GM12875 (cell line): ENCODE measurements around the gene TTF2.
A peak's percentile ranks its signal among the peaks of the same experiment; 100 is the strongest.

Experiments used
- H3K4me3 ChIP-seq: one replicate; pipeline ENCODE4 v1.5.1; 2011; ENCODE audit warnings: low read depth, low read length, control low read depth
- TF ChIP-seq, protein P1 (sequence below): IDR thresholded peaks from 2 replicates; pipeline ENCODE4 v1.5.1; 2011; ENCODE audit warnings: low read depth, mild to moderate bottlenecking, control low read depth, inconsistent platforms, low read length, moderate library complexity, borderline replicate concordance; ENCODE audit not compliant: insufficient read depth

The TTF2 gene

DNA sequence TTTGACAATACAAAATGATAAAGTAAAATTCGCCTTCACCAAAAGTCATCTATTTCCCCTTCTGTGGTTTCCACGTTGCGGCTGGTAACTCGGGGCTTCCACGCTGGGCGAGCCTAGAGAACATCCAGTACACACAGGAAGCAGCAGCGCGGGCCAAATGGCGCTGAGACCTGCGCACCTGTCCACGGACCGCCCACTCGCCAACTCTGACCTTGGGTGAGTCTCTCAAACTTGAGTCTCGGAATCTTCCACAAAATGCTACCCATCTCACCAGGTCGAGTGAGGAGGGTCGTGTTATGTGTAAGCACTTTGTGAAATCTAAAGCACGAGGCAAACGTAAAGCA, 820 bp upstream of the TTF2 start:
- TF ChIP-seq, protein P1, sequence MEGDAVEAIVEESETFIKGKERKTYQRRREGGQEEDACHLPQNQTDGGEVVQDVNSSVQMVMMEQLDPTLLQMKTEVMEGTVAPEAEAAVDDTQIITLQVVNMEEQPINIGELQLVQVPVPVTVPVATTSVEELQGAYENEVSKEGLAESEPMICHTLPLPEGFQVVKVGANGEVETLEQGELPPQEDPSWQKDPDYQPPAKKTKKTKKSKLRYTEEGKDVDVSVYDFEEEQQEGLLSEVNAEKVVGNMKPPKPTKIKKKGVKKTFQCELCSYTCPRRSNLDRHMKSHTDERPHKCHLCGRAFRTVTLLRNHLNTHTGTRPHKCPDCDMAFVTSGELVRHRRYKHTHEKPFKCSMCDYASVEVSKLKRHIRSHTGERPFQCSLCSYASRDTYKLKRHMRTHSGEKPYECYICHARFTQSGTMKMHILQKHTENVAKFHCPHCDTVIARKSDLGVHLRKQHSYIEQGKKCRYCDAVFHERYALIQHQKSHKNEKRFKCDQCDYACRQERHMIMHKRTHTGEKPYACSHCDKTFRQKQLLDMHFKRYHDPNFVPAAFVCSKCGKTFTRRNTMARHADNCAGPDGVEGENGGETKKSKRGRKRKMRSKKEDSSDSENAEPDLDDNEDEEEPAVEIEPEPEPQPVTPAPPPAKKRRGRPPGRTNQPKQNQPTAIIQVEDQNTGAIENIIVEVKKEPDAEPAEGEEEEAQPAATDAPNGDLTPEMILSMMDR: no peak
- H3K4me3 ChIP-seq: peak overlapping the region; percentile 68

DNA sequence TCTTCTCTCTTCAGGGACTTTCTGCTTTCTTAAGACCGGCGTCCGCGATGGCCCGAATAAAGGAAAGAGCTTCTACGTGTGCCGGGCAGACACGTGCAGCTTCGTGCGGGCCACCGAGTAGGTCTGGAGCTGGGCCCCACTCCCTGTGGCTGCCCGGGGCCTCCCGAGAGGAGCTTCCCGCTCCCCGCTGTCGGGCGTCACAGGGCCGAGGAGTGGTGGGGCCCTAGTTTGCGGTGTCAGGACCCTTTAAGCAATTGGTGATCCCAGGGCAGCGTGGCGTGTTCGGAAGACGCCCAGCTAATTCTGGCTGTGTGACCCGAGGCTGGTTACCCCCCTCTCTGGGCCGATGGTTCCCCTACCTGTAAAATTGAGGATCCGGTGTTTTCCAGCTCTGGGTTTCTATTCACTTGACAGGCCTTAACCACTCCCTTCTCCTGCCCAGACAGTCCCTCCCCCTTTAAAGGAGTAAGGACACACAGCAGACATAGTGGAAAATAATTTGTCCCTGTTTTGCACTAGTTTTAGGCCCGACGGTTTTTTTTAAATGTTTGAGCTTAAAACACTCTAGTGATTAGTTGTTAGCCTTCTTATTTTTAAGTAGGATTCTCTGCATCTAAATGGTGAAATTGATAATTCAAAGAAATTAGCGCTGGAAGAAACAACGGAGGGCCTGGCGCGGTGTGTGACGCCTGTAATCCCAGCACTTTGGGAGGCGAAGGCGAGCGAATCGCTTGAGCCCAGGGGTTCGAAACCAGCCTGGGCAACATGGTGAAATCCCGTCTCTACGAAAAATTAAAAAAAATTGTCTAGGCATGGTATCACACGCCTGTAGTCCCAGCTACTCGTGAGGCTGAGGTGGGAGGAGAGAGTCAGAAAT, 553 bp downstream of the TTF2 start:
- peak overlapping the region; percentile 88 for H3K4me3 ChIP-seq
- TF ChIP-seq, protein P1: no peak

DNA sequence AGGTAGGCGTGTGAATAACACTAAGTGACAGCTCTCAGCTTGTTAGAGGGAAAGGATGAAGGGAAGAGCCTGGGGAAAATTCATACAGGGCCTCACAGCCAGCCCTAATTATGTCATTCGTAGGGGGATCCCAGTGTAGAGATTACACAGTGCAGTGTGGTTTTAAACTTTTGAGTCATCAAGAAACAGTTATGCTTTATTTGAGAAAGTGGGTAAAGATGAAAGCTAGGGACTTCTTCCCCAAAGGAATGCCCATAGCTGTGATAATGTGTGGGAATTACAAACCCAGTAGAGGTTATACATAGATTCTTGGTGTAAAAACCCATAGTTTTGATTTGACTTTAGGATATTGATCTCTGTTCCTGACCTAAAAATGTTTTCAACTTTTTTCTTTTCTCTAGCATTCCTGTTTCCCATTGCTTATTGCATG, 1.9 kb downstream of the TTF2 start:
- H3K4me3 ChIP-seq: no peak overlapping the region
- TF ChIP-seq, protein P1: no peak

DNA sequence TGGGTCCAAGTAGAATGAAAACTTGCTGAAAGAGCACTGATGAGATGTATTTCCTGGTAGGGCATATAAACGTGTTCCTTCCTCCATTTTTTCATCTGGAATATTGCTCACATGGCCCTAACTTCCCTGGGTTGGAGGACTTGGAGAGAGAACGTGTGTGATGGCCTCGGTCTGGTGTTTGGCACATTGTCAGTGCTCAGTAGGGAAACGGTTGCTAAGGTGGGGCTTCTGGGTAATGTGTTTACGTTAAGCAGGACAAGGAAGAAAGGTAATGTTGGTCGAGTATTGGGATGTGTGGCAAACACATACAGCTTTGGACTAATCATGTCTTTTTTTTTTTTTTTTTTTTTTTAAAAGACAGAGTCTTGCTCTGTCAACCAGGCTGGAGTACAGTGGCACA, 6.2 kb downstream of the TTF2 start:
- TF ChIP-seq, protein P1: no peak
- H3K4me3 ChIP-seq: no peak overlapping the region

DNA sequence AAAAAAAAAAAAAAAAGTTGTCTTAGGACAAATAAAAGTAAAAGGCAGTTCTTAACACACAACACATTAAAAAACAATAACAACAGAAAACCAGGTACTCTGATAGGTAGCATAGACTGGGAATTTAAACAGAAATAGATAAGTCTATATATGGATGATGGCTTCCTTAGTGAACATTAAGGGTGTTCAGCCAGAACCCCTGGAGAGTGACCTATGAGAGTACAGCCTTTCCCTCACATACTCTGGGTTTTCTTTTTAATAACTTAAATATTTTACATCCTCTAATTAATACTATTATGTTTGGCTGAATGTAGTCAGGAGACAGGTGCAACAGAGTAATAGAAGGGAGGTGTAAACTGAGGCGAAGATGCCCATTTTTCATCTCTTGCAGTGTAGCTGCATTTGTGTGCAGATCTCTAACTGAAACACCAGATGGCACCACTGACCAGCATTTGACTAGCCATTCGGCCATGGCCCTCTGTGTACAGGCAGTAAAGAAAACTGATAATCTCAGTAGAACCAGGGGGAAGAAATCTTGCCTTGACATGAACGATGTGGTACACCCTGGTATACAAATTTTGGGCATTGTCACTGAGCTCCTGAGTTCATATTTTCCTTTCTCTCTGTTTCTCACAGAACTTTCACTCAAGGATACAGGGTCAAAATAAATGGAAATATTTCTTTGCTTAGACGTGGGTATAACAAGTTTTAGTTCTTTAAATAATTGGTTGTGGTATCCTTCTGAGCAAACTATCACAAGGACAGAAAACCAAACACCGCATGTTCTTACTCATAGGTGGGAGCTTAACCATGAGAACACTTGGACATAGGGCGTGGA, 7.6 kb downstream of the TTF2 start:
- H3K4me3 ChIP-seq: no peak overlapping the region
- TF ChIP-seq, protein P1: peak; percentile 53

DNA sequence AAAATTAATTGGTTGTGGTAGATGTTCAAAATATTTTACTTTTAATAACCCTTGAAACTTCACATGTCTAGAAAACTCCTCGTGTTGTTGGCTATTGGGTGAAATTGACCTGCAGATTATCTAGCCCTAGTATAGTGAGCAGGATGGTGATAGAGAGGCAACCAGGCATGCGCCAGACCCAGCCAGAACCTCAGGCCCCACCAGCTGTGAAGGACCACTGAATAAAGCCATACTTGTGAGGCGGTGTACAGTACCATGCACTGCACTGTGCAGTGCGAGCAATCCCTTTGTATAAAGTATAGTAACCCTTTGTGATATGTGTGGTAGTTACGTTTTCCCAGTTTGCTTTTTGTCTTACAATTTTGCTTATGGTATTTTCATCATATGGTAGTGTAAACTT, 8.5 kb downstream of the TTF2 start:
- TF ChIP-seq, protein P1: no peak
- no peak overlapping the region for H3K4me3 ChIP-seq
